ENCODE data around the gene MYO15A. TPM values are rescaled to one million over a fixed set of nuclear protein-coding genes. Genes with fewer than 3 reads are reported as not detected.

Gene MYO15A
- total and polyA plus RNA-seq, 7 donors, result 0.10 to 0.76 (median 0.28) TPM

DNA sequence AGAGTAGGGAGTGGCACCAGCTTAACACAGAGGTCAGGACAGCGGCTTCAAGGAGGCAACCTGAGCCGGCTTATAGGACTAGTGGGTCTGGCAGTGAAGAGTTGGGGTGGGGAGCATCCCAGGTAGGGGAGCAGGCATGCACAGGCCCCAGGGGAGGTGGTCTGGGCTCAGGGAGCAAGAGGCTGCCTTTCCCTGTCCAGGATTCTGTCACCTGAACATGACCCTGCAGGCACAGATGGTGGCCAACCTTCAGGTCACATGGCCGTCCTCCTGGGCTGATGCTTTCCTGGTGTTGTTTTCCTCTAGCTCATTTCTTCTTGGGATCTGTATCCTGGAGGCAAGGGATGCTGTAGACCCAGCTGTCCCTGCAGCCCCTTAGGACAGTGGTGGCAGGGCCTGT lies 3.5 kb upstream of the MYO15A start:
- H3K4me1 ChIP-seq, result no peaks in the 10 kb centered on the region
- DNase-seq (no peak), ATAC-seq (no peak)
- no peak overlapping the region for H3K4me3 ChIP-seq
- H3K27me3 ChIP-seq (ENCODE audit: insufficient read depth in 3 of 3, low read length in 2 of 3), result no peaks in the 10 kb centered on the region
- no peaks in the 10 kb centered on the region for H3K9me3 ChIP-seq
- no peak overlapping the region for H3K27ac ChIP-seq
- H3K36me3 ChIP-seq (ENCODE audit: insufficient read depth in 1 of 2, low read depth in 1 of 2), result peaks cover 0 to 73% of the 10 kb centered on the region in 2 donors
- no peak for TF ChIP-seq CTCF (IDR thresholded peaks at IDR 0.05)
- 69 to 82% (median 74%) methylated on average over 3 of the region's 3 CpGs for WGBS, 3 donors
- intact Hi-C loops (cut with DNase I), result no loop called here

- no peaks in the 10 kb centered on the region for H3K9me3 ChIP-seq
- no peak for TF ChIP-seq CTCF (IDR thresholded peaks at IDR 0.05)
- WGBS, 3 donors, result 86 to 97% (median 97%) methylated on average over 6 of the region's 6 CpGs
- no peak overlapping the region for H3K4me3 ChIP-seq
- ATAC-seq, result no peak
- H3K36me3 ChIP-seq (ENCODE audit: insufficient read depth in 1 of 2, low read depth in 1 of 2), result peaks cover 0 to 68% of the 10 kb centered on the region in 2 donors
- intact Hi-C loops (cut with DNase I), result no loop called here
- no peak overlapping the region for H3K27ac ChIP-seq
- no peaks in the 10 kb centered on the region for H3K27me3 ChIP-seq (ENCODE audit: insufficient read depth in 3 of 3, low read length in 2 of 3)
- H3K4me1 ChIP-seq, result no peaks in the 10 kb centered on the region
- DNase-seq, result no peak
Observed at GRCh38 chr17:18105595-18105994, 3.0 kb upstream of the MYO15A start.

- no peak overlapping the region for H3K27ac ChIP-seq
- TF ChIP-seq CTCF (IDR thresholded peaks at IDR 0.05), result no peak
- no peaks in the 10 kb centered on the region for H3K27me3 ChIP-seq (ENCODE audit: insufficient read depth in 3 of 3, low read length in 2 of 3)
- intact Hi-C loops (cut with DNase I), result no loop called here
- no peaks in the 10 kb centered on the region for H3K9me3 ChIP-seq
- H3K4me3 ChIP-seq, result no peak overlapping the region
- H3K4me1 ChIP-seq, result no peaks in the 10 kb centered on the region
- peaks cover 0 to 61% of the 10 kb centered on the region in 2 donors for H3K36me3 ChIP-seq (ENCODE audit: insufficient read depth in 1 of 2, low read depth in 1 of 2)
- DNase-seq, result no peak
- ATAC-seq, result no peak
- WGBS, 3 donors, result 81 to 88% (median 82%) methylated on average over 9 of the region's 9 CpGs
Observed at GRCh38 chr17:18106211-18106610, 2.3 kb upstream of the MYO15A start.

DNA sequence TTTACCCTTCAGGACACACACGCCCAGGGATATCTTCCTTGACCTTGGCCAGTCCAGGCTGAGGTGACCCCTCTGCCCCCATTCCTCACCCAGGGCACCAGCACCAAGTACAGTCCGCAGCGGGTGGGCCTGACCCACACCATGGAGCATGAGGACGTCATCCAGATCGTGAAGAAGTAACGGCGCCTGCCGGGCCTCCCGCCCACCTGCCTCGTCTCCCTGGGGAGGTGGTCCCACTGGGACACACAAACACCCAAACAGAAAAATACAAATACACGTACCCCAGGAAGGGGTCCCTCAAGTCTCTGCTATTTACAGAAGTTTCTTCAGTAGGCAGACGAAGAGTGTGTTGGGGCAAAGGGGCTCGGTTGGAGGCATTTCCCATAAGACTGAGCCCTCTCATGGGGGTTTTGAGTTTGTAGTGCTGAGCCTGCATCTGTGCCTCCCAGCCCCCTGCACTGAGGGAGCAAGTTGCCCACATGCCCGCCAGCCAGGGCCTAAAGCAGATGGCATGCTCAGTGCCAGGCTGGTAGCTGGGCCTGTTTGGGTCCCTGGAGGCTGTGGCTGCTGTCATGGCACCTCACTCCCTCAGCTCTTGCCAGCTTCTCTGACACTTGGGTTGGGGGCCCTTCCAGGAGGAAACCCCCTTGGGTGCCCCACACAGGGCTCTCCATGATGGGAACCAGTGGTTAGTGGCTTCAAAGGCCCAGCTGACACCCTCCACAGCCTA lies 1.3 kb upstream of the MYO15A start:
- no peak for DNase-seq
- intact Hi-C loops (cut with DNase I), result no loop called here
- Histone ChIP-seq H3K36me3 (ENCODE audit: insufficient read depth in 1 of 2, low read depth in 1 of 2) (peaks cover 0 to 51% of the 10 kb centered on the region in 2 donors), H3K4me1 (no peaks in the 10 kb centered on the region), H3K4me3 (no peak overlapping the region), H3K27ac (no peak overlapping the region), H3K9me3 (no peaks in the 10 kb centered on the region), H3K27me3 (ENCODE audit: insufficient read depth in 3 of 3, low read length in 2 of 3) (no peaks in the 10 kb centered on the region)
- ATAC-seq, result no peak
- WGBS, 3 donors, result 89 to 90% (median 89%) methylated on average over 14 of the region's 14 CpGs
- no peak for TF ChIP-seq CTCF (IDR thresholded peaks at IDR 0.05)

GRCh38 chr17:18107971-18108370 lies 585 bp upstream of the MYO15A start:
- Histone ChIP-seq H3K27ac (no peak overlapping the region), H3K27me3 (ENCODE audit: insufficient read depth in 3 of 3, low read length in 2 of 3) (no peaks in the 10 kb centered on the region), H3K4me3 (no peak overlapping the region), H3K36me3 (ENCODE audit: insufficient read depth in 1 of 2, low read depth in 1 of 2) (peaks cover 0 to 47% of the 10 kb centered on the region in 2 donors), H3K9me3 (no peaks in the 10 kb centered on the region), H3K4me1 (no peaks in the 10 kb centered on the region)
- WGBS, 3 donors, result 66 to 69% (median 68%) methylated on average over 4 to 6 of the region's 6 CpGs
- no peak for TF ChIP-seq CTCF (IDR thresholded peaks at IDR 0.05)
- intact Hi-C loops (cut with DNase I), result no loop called here
- DNase-seq (no peak), ATAC-seq (no peak)

Measured in psoas muscle (tissue), 8 donors.